Gastroesophageal sphincter (tissue), 3 donors: Measurements from ENCODE around the gene ABO.
"Not testable (repeated sequence)": the region's sequence is repeated elsewhere in the genome, so short reads cannot be mapped to it uniquely, and the experiment has no call there.

Experiments used
- CTCF ChIP-seq, 4 experiments: fragments of 200-600 bp in 2 of 4; fragments of 450-650 bp in 2 of 4; sonication (generic) in 1 of 4; IDR thresholded peaks; one replicate each; pipeline ENCODE4 v1.5.1; 2017 to 2019; ENCODE audit warnings: antibody characterized with exemption in 4 of 4, mild to moderate bottlenecking in 2 of 4, moderate library complexity in 2 of 4
- EP300 ChIP-seq: sonication (generic); formaldehyde crosslinking; IDR thresholded peaks from one replicate; pipeline ENCODE4 v1.6.1; 2017; ENCODE audit warnings: antibody characterized with exemption, mild to moderate bottlenecking
- POLR2A ChIP-seq, 2 donors: fragments of 450-650 bp; IDR thresholded peaks; one replicate each; pipeline ENCODE4 v1.6.1; 2017; ENCODE audit warnings: antibody characterized with exemption in 2 of 2, mild to moderate bottlenecking in 2 of 2, moderate library complexity in 1 of 2
- POLR2AphosphoS5 ChIP-seq: sonication (generic); formaldehyde crosslinking; IDR thresholded peaks from one replicate; pipeline ENCODE4 v1.6.1; 2017; ENCODE audit warnings: antibody characterized with exemption

- not testable (repeated sequence) for TF ChIP-seq POLR2A (IDR thresholded peaks at IDR 0.05); CTCF (IDR thresholded peaks at IDR 0.05); POLR2AphosphoS5; EP300
Observed at GRCh38 chr9:133209327-133210201, 65.4 kb downstream of the ABO start.
